Superior temporal gyrus (tissue), 1 donor: ENCODE data around the gene SDCCAG8.

ENCODE experiments used
- DNase-seq: peaks from one replicate; pipeline ENCODE4 v3.0.0-alpha.2; 2016; ENCODE audit errors: extremely low spot score

Gene SDCCAG8

GRCh38 chr1:243254233-243254926, 1.5 kb upstream of the SDCCAG8 start:
- DNase-seq: peak; percentile 78

GRCh38 chr1:243254927-243255790, 682 bp upstream of the SDCCAG8 start, which contains the start of gene CEP170:
Gene CEP170 (minus strand): TSS chr1:243255281. CDS start chr1:243225280, 30,001 bp downstream.
- DNase-seq: peak; percentile 97

GRCh38 chr1:243256590-243256989, 749 bp downstream of the SDCCAG8 start:
- DNase-seq: no peak

GRCh38 chr1:243257189-243257588, 1.3 kb downstream of the SDCCAG8 start:
- DNase-seq: no peak

- DNase-seq: no peak
Observed at GRCh38 chr1:243258731-243259130, 2.9 kb downstream of the SDCCAG8 start.

- no peak for DNase-seq
Observed at GRCh38 chr1:243260221-243260880, 4.5 kb downstream of the SDCCAG8 start.

- DNase-seq: no peak
Observed at GRCh38 chr1:243261390-243261789, 5.5 kb downstream of the SDCCAG8 start.

GRCh38 chr1:243264717-243265116, 8.9 kb downstream of the SDCCAG8 start:
- no peak for DNase-seq

GRCh38 chr1:243266231-243266630, 10.4 kb downstream of the SDCCAG8 start:
- DNase-seq: no peak

- no peak for DNase-seq
Observed at GRCh38 chr1:243267471-243267880, 11.6 kb downstream of the SDCCAG8 start.

GRCh38 chr1:243267914-243268653, 12.2 kb downstream of the SDCCAG8 start:
- DNase-seq: no peak

- DNase-seq: no peak
Observed at GRCh38 chr1:243268751-243269460, 13.1 kb downstream of the SDCCAG8 start.

- no peak for DNase-seq
Observed at GRCh38 chr1:243269461-243269801, 13.6 kb downstream of the SDCCAG8 start.

GRCh38 chr1:243270097-243270864, 14.4 kb downstream of the SDCCAG8 start:
- DNase-seq: peak; percentile 48

- no peak for DNase-seq
Observed at GRCh38 chr1:243271996-243272395, 16.2 kb downstream of the SDCCAG8 start.

- no peak for DNase-seq
Observed at GRCh38 chr1:243272401-243272800, 16.6 kb downstream of the SDCCAG8 start.

- DNase-seq: no peak
Observed at GRCh38 chr1:243273506-243273905, 17.7 kb downstream of the SDCCAG8 start.

- DNase-seq: no peak
Observed at GRCh38 chr1:243273945-243274344, 18.1 kb downstream of the SDCCAG8 start.

- DNase-seq: no peak
Observed at GRCh38 chr1:243275316-243275715, 19.5 kb downstream of the SDCCAG8 start.

GRCh38 chr1:243280571-243281129, 24.8 kb downstream of the SDCCAG8 start:
- DNase-seq: no peak
